ENCODE measurements around the gene CYP2F1.
"Not testable (repeated sequence)": the region's sequence is repeated elsewhere in the genome, so short reads cannot be mapped to it uniquely, and the experiment has no call there.

Gene CYP2F1

DNA sequence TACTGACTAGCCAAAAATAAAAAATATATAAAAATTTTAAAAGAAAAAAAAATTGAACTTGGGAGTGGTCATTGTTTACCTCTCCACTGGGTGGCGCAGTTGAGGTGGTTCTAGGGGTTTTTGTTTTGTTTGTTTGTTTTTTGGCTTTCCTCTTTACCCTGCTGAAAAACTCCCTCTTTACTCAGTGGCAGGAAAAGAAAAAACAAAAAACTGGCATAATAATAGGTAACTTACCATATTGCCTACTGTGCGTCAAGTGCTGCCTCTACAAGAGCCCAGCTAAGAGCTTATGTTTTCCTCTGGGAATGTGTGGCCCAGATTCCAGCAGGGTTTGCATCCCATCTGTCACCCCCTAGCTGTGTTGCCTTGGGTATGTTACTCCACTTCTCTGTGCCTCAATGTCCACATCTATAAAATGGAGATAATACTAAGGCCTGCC lies 12.6 kb downstream of the CYP2F1 start:
- TF ChIP-seq, protein P1, sequence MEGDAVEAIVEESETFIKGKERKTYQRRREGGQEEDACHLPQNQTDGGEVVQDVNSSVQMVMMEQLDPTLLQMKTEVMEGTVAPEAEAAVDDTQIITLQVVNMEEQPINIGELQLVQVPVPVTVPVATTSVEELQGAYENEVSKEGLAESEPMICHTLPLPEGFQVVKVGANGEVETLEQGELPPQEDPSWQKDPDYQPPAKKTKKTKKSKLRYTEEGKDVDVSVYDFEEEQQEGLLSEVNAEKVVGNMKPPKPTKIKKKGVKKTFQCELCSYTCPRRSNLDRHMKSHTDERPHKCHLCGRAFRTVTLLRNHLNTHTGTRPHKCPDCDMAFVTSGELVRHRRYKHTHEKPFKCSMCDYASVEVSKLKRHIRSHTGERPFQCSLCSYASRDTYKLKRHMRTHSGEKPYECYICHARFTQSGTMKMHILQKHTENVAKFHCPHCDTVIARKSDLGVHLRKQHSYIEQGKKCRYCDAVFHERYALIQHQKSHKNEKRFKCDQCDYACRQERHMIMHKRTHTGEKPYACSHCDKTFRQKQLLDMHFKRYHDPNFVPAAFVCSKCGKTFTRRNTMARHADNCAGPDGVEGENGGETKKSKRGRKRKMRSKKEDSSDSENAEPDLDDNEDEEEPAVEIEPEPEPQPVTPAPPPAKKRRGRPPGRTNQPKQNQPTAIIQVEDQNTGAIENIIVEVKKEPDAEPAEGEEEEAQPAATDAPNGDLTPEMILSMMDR (IDR thresholded peaks at IDR 0.05; ENCODE audit: borderline replicate concordance, control extremely low read depth, extremely low read depth, insufficient read depth, missing control alignments) = peak; percentile 42
- DNase-seq (ENCODE audit: low spot score); in situ Hi-C loops (cut with MboI; ENCODE audit: low sequenced_read_pairs, unreplicated experiment): not testable (repeated sequence)

GRCh38 chr19:41127362-41127761 lies 13.1 kb downstream of the CYP2F1 start:
- DNase-seq (ENCODE audit: low spot score); in situ Hi-C loops (cut with MboI; ENCODE audit: low sequenced_read_pairs, unreplicated experiment): not testable (repeated sequence)

- DNase-seq (ENCODE audit: low spot score); in situ Hi-C loops (cut with MboI; ENCODE audit: low sequenced_read_pairs, unreplicated experiment): not testable (repeated sequence)
- TF ChIP-seq, protein P1 (IDR thresholded peaks at IDR 0.05; ENCODE audit: borderline replicate concordance, control extremely low read depth, extremely low read depth, insufficient read depth, missing control alignments) = peak; percentile 32
Observed at GRCh38 chr19:41127801-41128300, 13.6 kb downstream of the CYP2F1 start.

GRCh38 chr19:41128692-41129091 lies 14.5 kb downstream of the CYP2F1 start:
- TF ChIP-seq, protein P1 (IDR thresholded peaks at IDR 0.05; ENCODE audit: borderline replicate concordance, control extremely low read depth, extremely low read depth, insufficient read depth, missing control alignments) = no peak

GRCh38 chr19:41131186-41131585 lies 17.0 kb downstream of the CYP2F1 start:
- TF ChIP-seq, protein P1 (IDR thresholded peaks at IDR 0.05; ENCODE audit: borderline replicate concordance, control extremely low read depth, extremely low read depth, insufficient read depth, missing control alignments) = no peak
- in situ Hi-C loops (cut with MboI; ENCODE audit: low sequenced_read_pairs, unreplicated experiment) = no loop called here
- DNase-seq (ENCODE audit: low spot score) = no peak

More at GRCh38 chr19:41128692-41129091, 14.5 kb downstream of the CYP2F1 start:
- DNase-seq (ENCODE audit: low spot score) = no peak
- in situ Hi-C loops (cut with MboI; ENCODE audit: low sequenced_read_pairs, unreplicated experiment) = no loop called here

DNA sequence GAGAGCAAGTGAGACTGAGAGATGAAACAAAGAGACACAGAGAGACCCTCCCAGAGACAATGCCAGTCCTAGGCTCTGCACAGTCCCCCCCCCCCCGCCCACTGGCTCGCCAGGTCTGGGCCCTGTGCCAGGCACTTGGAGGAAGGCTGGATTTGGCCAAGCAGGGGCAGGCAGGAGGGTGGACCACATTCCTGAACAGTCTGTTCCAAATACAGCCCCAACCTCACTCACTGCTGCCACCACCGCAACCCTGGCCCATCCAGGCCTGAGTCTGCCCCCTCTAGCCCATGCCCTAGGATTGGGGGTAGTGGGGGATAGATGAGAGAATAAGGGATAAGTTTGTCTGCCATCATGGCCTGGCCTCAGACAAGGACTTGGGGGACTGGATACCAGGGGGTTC lies 19.0 kb downstream of the CYP2F1 start:
- in situ Hi-C loops (cut with MboI; ENCODE audit: low sequenced_read_pairs, unreplicated experiment) = no loop called here
- TF ChIP-seq, protein P1 (IDR thresholded peaks at IDR 0.05; ENCODE audit: borderline replicate concordance, control extremely low read depth, extremely low read depth, insufficient read depth, missing control alignments) = no peak
- DNase-seq (ENCODE audit: low spot score) = no peak

GRCh38 chr19:41134616-41135015 lies 20.4 kb downstream of the CYP2F1 start:
- DNase-seq (ENCODE audit: low spot score) = no peak
- in situ Hi-C loops (cut with MboI; ENCODE audit: low sequenced_read_pairs, unreplicated experiment) = no loop called here
- TF ChIP-seq, protein P1 (IDR thresholded peaks at IDR 0.05; ENCODE audit: borderline replicate concordance, control extremely low read depth, extremely low read depth, insufficient read depth, missing control alignments) = no peak

DNA sequence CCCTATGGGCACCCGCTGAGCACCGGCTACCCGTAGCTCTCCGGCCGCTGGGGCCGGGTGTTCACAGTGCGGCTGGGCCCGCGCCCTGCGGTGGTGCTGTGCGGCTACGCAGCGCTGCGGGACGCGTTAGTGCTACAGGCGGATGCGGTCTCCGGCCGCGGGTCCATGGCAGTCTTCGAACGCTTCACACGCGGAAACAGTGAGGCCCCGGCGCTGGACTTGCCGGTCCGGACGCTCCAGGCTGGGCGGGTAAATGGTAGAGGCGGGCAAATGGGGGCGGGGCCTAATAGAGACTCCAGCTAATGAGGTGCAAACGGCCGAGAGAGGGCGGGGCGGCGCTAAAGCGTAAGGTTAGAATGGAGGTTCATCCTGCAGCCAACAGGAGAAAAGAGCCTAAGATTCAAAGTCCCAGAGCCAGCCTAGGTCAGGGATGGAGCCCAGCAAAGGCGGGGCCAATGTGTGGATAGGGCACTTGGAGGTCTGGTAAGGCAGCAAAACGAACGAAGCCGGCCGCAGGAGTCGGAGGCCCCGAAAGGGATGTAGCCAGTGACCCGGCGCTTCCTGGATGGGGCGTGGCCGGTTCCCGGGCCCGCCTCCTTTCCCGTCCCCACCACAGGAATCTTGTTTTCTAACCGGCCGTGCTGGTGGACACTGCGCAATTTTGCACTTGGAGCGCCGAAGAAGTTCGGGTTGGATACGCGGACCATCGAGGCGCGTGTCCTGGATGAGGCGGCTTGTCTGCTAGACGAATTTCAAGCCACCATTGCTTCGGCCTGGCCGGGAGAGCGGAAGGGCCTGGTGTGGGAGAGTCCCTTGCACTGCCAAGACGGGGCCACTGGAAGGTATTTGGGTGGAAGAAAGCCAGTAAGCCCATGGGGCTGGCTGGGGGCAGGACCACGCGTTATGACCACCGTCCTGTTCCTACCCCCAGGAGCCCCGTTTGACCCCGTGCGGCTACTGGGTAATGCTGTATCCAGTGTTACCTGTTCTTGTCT lies 21.5 kb downstream of the CYP2F1 start:
- in situ Hi-C loops (cut with MboI; ENCODE audit: low sequenced_read_pairs, unreplicated experiment); DNase-seq (ENCODE audit: low spot score): not testable (repeated sequence)
